ENCODE measurements around the gene LRRC7. TPM values are rescaled to one million over a fixed set of nuclear protein-coding genes. Genes with fewer than 3 reads are reported as not detected.

LRRC7 gene
- total and polyA plus RNA-seq, 2 of the 8 experiments (the other 6 are each of a cell fraction or from before 2014, with no cell fraction given): 0.03 to 0.17 TPM

DNA sequence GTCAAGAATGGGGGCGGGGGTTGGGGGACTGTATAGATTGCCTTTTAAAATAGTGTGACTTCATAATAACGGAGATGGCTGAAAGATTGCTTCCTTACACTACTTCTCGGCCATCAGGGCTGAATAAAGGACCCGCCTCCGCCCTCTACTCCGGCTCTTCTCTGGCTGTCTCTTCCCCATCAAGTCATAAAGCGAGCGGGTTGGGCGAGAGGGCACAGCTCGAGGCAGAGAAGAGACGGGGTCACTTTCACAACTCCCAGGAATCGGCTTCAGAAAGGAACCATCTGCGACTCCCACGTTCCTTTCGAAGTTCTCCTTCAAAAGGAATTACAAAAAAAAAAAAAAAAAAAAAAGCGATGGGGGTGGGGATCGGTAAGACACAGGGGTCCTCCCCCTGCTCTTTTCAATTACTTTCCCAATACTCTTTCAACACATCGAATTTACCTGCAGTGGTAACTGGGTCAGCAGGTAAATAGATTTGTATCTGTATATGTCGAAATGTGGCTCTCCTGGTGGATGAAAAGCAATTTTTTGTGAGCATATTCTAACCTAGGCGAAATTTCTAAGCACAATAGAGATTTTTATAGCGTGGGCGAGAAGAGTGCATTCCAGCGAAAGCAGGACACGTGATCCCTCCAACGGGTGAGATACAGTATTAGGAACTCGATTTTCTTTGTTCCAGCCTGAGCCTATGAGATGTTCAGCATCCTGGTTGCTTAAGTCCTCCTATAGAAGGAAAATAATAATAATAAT lies 2.0 kb downstream of the LRRC7 start (continued):
- TF ChIP-seq CHD7 (IDR thresholded peaks at IDR 0.05; ENCODE audit: insufficient replicate concordance, low read length) (no peak), ATF2 (IDR thresholded peaks at IDR 0.05; ENCODE audit: low read length) (no peak), TCF12 (IDR thresholded peaks at IDR 0.05; ENCODE audit: low read depth, low read length) (no peak), JUN (IDR thresholded peaks at IDR 0.05; ENCODE audit: low read depth, low read length) (no peak), SIRT6 (IDR thresholded peaks at IDR 0.05; ENCODE audit: low read length) (no peak), CBX8 (IDR thresholded peaks at IDR 0.05; ENCODE audit: borderline replicate concordance, low read depth, low read length) (no peak), NRF1 (IDR thresholded peaks at IDR 0.05; ENCODE audit: low read depth, low read length) (no peak), SP4 (IDR thresholded peaks at IDR 0.05; ENCODE audit: low read length) (no peak)
